Measurements from ENCODE around the gene ACTRT2. TPM values are rescaled to one million over a fixed set of nuclear protein-coding genes. Genes with fewer than 3 reads are reported as not detected.

The ACTRT2 gene
- total RNA-seq, 4 donors from 2014 or later = not detected

DNA sequence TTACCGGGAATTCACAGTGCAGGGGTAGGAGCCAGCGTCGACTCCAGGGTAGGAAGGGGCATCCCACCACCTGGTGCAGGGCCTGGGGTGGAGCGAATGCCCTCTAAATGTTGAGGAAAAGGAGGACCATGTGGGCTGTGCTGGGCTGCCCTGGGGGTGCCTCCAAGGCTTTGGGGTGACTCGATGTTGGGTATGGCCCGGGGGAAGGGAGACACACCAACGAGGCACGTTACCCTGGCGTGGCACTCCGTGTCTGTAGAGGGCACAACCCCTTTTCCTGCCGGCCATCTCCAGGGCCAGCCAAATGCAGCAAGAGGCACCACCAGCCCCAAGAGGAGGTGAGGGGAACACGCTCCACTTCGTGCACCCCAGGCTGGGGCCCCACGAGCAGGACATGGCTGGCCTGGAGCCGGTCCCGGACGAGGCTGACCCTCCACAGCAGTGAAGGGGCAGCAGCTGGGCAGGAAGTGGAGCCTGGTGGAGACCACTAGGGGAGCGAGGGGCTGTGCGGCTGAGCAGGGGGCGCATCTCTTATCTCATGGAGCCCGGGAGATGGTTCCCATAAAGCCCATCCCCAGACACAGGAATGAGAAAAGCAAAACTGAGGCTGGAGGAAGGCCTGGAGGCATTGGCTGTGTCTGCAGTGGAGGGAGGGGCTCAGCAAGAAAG is 11.2 kb downstream of the ACTRT2 start:
- no peaks in the 10 kb centered on the region for H3K4me1 ChIP-seq
- in situ Hi-C loops (cut with MboI; ENCODE audit: low sequenced_read_pairs in 4 of 4) = no loop called here

DNA sequence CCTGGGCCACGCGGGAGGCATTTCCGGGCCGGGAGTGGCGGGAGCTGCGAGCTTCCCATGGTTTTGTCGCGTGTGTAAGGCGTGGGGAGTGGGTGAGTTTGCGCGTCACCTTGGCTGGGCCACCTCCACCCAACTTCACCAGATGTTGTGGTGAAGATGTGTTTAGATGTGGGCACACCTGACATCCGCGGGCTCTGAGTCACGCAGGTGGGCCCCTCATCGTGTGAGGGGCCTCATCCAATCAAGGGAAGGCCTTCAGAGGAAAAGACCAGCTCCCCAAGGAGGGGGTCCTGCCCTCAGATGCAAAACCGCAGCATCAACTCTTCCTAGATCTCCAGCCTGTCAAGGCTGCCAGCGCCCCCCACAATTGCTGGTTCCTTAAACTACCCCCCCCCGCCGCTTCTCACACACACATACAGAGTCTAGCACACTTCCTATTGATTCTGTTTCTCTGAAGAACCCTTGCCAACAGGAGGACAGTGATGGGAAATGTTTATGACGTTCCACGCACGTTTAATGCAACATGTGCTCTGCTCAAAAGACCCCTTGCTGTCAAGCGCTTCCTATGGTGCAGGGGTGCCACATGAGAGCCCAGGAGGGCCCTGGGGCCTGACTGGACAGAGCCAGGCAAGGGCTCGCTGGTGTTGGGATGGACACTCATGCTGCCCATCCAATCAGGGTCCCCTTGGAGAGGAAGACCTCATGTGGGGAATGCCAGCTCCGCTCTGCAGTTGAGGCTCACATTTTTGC is 11.9 kb downstream of the ACTRT2 start:
- Histone ChIP-seq H3K27me3 (peaks cover 23 to 30% (median 30%) of the 10 kb centered on the region in 3 donors), H3K27ac (no peak overlapping the region), H3K4me1 (no peaks in the 10 kb centered on the region), H3K4me3 (no peak overlapping the region), H3K36me3 (no peaks in the 10 kb centered on the region), H3K9me3 (no peaks in the 10 kb centered on the region)
- no peak for ATAC-seq
- no peak for DNase-seq
- in situ Hi-C loops (cut with MboI; ENCODE audit: low sequenced_read_pairs in 4 of 4) (no loop called here), intact Hi-C loops (cut with DNase I; ENCODE audit: low total_unique reads) (no loop called here)
- TF ChIP-seq, protein P1, sequence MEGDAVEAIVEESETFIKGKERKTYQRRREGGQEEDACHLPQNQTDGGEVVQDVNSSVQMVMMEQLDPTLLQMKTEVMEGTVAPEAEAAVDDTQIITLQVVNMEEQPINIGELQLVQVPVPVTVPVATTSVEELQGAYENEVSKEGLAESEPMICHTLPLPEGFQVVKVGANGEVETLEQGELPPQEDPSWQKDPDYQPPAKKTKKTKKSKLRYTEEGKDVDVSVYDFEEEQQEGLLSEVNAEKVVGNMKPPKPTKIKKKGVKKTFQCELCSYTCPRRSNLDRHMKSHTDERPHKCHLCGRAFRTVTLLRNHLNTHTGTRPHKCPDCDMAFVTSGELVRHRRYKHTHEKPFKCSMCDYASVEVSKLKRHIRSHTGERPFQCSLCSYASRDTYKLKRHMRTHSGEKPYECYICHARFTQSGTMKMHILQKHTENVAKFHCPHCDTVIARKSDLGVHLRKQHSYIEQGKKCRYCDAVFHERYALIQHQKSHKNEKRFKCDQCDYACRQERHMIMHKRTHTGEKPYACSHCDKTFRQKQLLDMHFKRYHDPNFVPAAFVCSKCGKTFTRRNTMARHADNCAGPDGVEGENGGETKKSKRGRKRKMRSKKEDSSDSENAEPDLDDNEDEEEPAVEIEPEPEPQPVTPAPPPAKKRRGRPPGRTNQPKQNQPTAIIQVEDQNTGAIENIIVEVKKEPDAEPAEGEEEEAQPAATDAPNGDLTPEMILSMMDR (IDR thresholded peaks at IDR 0.05 in 4 of 5, conservative IDR thresholded peaks at IDR 0.05 in 1 of 5) = no peak
- TF ChIP-seq POLR2A (IDR thresholded peaks at IDR 0.05) = no peak

More for the DNA sequence above, 11.2 kb downstream of the ACTRT2 start:
- intact Hi-C loops (cut with DNase I; ENCODE audit: low total_unique reads) = no loop called here
- Histone ChIP-seq H3K27ac (no peak overlapping the region), H3K9me3 (no peaks in the 10 kb centered on the region), H3K4me3 (no peak overlapping the region), H3K36me3 (no peaks in the 10 kb centered on the region), H3K27me3 (peaks cover 18 to 29% (median 23%) of the 10 kb centered on the region in 3 donors)
- ATAC-seq (no peak), DNase-seq (no peak)
- TF ChIP-seq, protein P1 (IDR thresholded peaks at IDR 0.05 in 4 of 5, conservative IDR thresholded peaks at IDR 0.05 in 1 of 5) = no peak
- TF ChIP-seq POLR2A (IDR thresholded peaks at IDR 0.05) = no peak

DNA sequence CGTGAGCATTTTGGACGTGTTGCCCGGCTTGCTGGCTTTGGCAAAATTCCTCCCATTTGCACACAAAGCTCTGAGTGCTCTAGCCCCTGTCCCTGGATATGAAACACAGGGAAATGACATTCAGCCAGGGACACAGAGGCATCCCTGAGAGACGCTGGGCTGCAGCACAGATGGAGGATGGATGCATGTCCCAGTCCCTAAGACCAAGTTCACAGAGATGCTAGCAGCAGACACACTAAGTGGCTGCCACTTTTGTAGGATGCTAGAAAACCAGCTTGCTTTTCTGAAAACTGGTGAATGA is 12.5 kb downstream of the ACTRT2 start:
- Histone ChIP-seq H3K4me1 (no peaks in the 10 kb centered on the region), H3K9me3 (no peaks in the 10 kb centered on the region), H3K27ac (no peak overlapping the region), H3K36me3 (no peaks in the 10 kb centered on the region), H3K27me3 (peaks cover 26 to 31% (median 30%) of the 10 kb centered on the region in 3 donors), H3K4me3 (no peak overlapping the region)
- intact Hi-C loops (cut with DNase I; ENCODE audit: low total_unique reads) = no loop called here
- in situ Hi-C loops (cut with MboI; ENCODE audit: low sequenced_read_pairs in 4 of 4) = no loop called here
- TF ChIP-seq POLR2A (IDR thresholded peaks at IDR 0.05) = no peak
- TF ChIP-seq, protein P1 (IDR thresholded peaks at IDR 0.05 in 4 of 5, conservative IDR thresholded peaks at IDR 0.05 in 1 of 5) = no peak
- DNase-seq (no peak), ATAC-seq (no peak)

GRCh38 chr1:3034162-3034561 is 12.9 kb downstream of the ACTRT2 start:
- no peak for DNase-seq
- in situ Hi-C loops (cut with MboI; ENCODE audit: low sequenced_read_pairs in 4 of 4) = no loop called here
- Histone ChIP-seq H3K4me3 (no peak overlapping the region), H3K9me3 (no peaks in the 10 kb centered on the region), H3K36me3 (no peaks in the 10 kb centered on the region), H3K27me3 (peaks cover 24 to 33% (median 31%) of the 10 kb centered on the region in 3 donors), H3K27ac (no peak overlapping the region), H3K4me1 (no peaks in the 10 kb centered on the region)
- TF ChIP-seq, protein P1 (IDR thresholded peaks at IDR 0.05 in 4 of 5, conservative IDR thresholded peaks at IDR 0.05 in 1 of 5) = no peak
- no peak for TF ChIP-seq POLR2A (IDR thresholded peaks at IDR 0.05)
- intact Hi-C loops (cut with DNase I; ENCODE audit: low total_unique reads) = no loop called here
- ATAC-seq = no peak

All from gastrocnemius medialis (tissue), 4 donors.